AG09309 (cell line): ENCODE measurements around the gene GNAQ.

Source experiments
- DNase-seq: peaks from one replicate; pipeline ENCODE4 v3.0.0-alpha.2; 2010; ENCODE audit warnings: low read depth
- H3K4me3 ChIP-seq: 2 replicates; pipeline ENCODE4 v1.5.1; 2011; ENCODE audit warnings: mild to moderate bottlenecking, low read depth, low read length, moderate library complexity; ENCODE audit not compliant: control insufficient read depth
- CTCF ChIP-seq: IDR thresholded peaks from 2 replicates; pipeline ENCODE4 v1.5.1; 2011; ENCODE audit warnings: mild to moderate bottlenecking, low read depth, low read length, inconsistent platforms; ENCODE audit not compliant: insufficient read depth, control insufficient read depth; ENCODE audit errors: missing control alignments

The GNAQ gene

GRCh38 chr9:77877976-77878375, 153.6 kb downstream of the GNAQ start:
- TF ChIP-seq CTCF, result no peak
- no peak overlapping the region for H3K4me3 ChIP-seq
- no peak for DNase-seq

- no peak for TF ChIP-seq CTCF
- no peak for DNase-seq
- no peak overlapping the region for H3K4me3 ChIP-seq
Measured at GRCh38 chr9:77876590-77876989, 155.0 kb downstream of the GNAQ start.

- no peak for TF ChIP-seq CTCF
- no peak for DNase-seq
- no peak overlapping the region for H3K4me3 ChIP-seq
Measured at GRCh38 chr9:77876091-77876490, 155.5 kb downstream of the GNAQ start.

GRCh38 chr9:77872863-77873262, 158.7 kb downstream of the GNAQ start:
- no peak for DNase-seq
- H3K4me3 ChIP-seq, result no peak overlapping the region
- TF ChIP-seq CTCF, result no peak

- TF ChIP-seq CTCF, result no peak
- no peak for DNase-seq
Measured at GRCh38 chr9:77872177-77872576, 159.4 kb downstream of the GNAQ start.

GRCh38 chr9:77871483-77871882, 160.1 kb downstream of the GNAQ start:
- no peak for DNase-seq
- H3K4me3 ChIP-seq, result no peak overlapping the region

More at GRCh38 chr9:77872177-77872576, 159.4 kb downstream of the GNAQ start:
- H3K4me3 ChIP-seq, result no peak overlapping the region

More at GRCh38 chr9:77871483-77871882, 160.1 kb downstream of the GNAQ start:
- TF ChIP-seq CTCF, result no peak
